DND-41 (cell line): ENCODE results near the gene ARPC2.
A peak's percentile ranks its signal among the peaks of the same experiment; 100 is the strongest.

ENCODE experiments used
- ATAC-seq: fragments of 200-7000 bp; cut with Tn5 transposase; 3 replicates; pipeline ENCODE4 v1.9.1; 2021; ENCODE audit warnings: low read depth; ENCODE audit not compliant: insufficient read depth
- DNase-seq: peaks from one replicate; pipeline ENCODE4 v3.0.0-alpha.2; 2020
- H2AFZ ChIP-seq: 2 replicates; pipeline ENCODE4 v1.6.0; 2012; ENCODE audit warnings: low read depth, low read length
- H3K27ac ChIP-seq: 2 replicates; pipeline ENCODE4 v1.5.1; 2012; ENCODE audit warnings: low read length, inconsistent platforms
- H3K27me3 ChIP-seq: fragments of 200-600 bp; sonication (generic); 2 replicates; pipeline ENCODE4 v1.6.0; 2012; ENCODE audit warnings: low read length, mild to moderate bottlenecking, inconsistent platforms; ENCODE audit not compliant: insufficient read depth, poor library complexity
- H3K36me3 ChIP-seq: 2 replicates; pipeline ENCODE4 v1.5.1; 2012; ENCODE audit warnings: low read length, inconsistent platforms; ENCODE audit not compliant: insufficient read depth
- H3K4me1 ChIP-seq: 2 replicates; pipeline ENCODE4 v1.5.1; 2012; ENCODE audit warnings: mild to moderate bottlenecking, low read length; ENCODE audit not compliant: insufficient read depth
- H3K4me2 ChIP-seq: 2 replicates; pipeline ENCODE4 v1.6.0; 2012; ENCODE audit warnings: mild to moderate bottlenecking, moderate library complexity, low read length, inconsistent platforms; ENCODE audit not compliant: insufficient read depth
- H3K4me3 ChIP-seq, 2 experiments: fragments of 200-600 bp in 1 of 2; shearing (Covaris generic) in 1 of 2; 2 replicates each; pipeline ENCODE4 v1.5.1; 2012 to 2016; ENCODE audit warnings: inconsistent platforms in 2 of 2, low read length in 2 of 2, mild to moderate bottlenecking in 2 of 2, low read depth in 1 of 2, moderate library complexity in 1 of 2
- H3K79me2 ChIP-seq: 2 replicates; pipeline ENCODE4 v1.6.0; 2012; ENCODE audit warnings: low read length, inconsistent platforms; ENCODE audit not compliant: insufficient read depth
- H3K9ac ChIP-seq: 2 replicates; pipeline ENCODE4 v1.6.0; 2012; ENCODE audit warnings: low read depth, mild to moderate bottlenecking, inconsistent platforms, low read length, moderate library complexity
- H3K9me3 ChIP-seq: 2 replicates; pipeline ENCODE4 v1.5.1; 2012; ENCODE audit warnings: low read length, moderate library complexity, mild to moderate bottlenecking, inconsistent platforms; ENCODE audit not compliant: insufficient read depth, severe bottlenecking
- H4K20me1 ChIP-seq: 2 replicates; pipeline ENCODE4 v1.6.0; 2012; ENCODE audit warnings: low read length; ENCODE audit not compliant: insufficient read depth
- EZH2 ChIP-seq: IDR thresholded peaks from 3 replicates; pipeline ENCODE4 v1.6.1; 2012; ENCODE audit warnings: borderline replicate concordance, low read depth, mild to moderate bottlenecking, moderate library complexity, low read length, inconsistent platforms; ENCODE audit not compliant: severe bottlenecking
- TF ChIP-seq, protein P1 (sequence below): IDR thresholded peaks from 2 replicates; pipeline ENCODE4 v1.5.1; 2012; ENCODE audit warnings: borderline replicate concordance, low read length, moderate library complexity, mild to moderate bottlenecking; ENCODE audit not compliant: poor library complexity, severe bottlenecking; ENCODE audit errors: extremely low read depth

The ARPC2 gene

GRCh38 chr2:218216674-218217359, at the start of gene ARPC2:
Gene ARPC2, plus strand, starts transcription at chr2:218217189. Its CDS starts 282 bp downstream, at chr2:218217471.
- peak within 1 kb of the TSS; percentile 82 for H3K27ac ChIP-seq
- no peaks in the 10 kb centered on the region for H3K27me3 ChIP-seq
- H3K9ac ChIP-seq: peak within 1 kb of the TSS; percentile 85
- DNase-seq (peak; percentile 95), ATAC-seq (peak; percentile 85)
- peak within 1 kb of the TSS; percentile 72 to 83 for H3K4me3 ChIP-seq
- TF ChIP-seq, protein P1, sequence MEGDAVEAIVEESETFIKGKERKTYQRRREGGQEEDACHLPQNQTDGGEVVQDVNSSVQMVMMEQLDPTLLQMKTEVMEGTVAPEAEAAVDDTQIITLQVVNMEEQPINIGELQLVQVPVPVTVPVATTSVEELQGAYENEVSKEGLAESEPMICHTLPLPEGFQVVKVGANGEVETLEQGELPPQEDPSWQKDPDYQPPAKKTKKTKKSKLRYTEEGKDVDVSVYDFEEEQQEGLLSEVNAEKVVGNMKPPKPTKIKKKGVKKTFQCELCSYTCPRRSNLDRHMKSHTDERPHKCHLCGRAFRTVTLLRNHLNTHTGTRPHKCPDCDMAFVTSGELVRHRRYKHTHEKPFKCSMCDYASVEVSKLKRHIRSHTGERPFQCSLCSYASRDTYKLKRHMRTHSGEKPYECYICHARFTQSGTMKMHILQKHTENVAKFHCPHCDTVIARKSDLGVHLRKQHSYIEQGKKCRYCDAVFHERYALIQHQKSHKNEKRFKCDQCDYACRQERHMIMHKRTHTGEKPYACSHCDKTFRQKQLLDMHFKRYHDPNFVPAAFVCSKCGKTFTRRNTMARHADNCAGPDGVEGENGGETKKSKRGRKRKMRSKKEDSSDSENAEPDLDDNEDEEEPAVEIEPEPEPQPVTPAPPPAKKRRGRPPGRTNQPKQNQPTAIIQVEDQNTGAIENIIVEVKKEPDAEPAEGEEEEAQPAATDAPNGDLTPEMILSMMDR: no peak
- no peak for TF ChIP-seq EZH2
- peaks cover 21% of the 10 kb centered on the region for H3K36me3 ChIP-seq
- H3K79me2 ChIP-seq: peaks cover 47% of the 10 kb centered on the region
- peak within 1 kb of the TSS; percentile 85 for H2AFZ ChIP-seq
- H3K4me1 ChIP-seq: peaks cover 46% of the 10 kb centered on the region
- peak within 1 kb of the TSS; percentile 82 for H3K4me2 ChIP-seq
- H4K20me1 ChIP-seq: peaks cover 37% of the 10 kb centered on the region
- no peaks in the 10 kb centered on the region for H3K9me3 ChIP-seq

- H4K20me1 ChIP-seq: no peaks in the 10 kb centered on the region
- H3K36me3 ChIP-seq: no peaks in the 10 kb centered on the region
- no peak overlapping the region for H3K4me3 ChIP-seq
- H3K4me2 ChIP-seq: no peak overlapping the region
- ATAC-seq (no peak), DNase-seq (no peak)
- H3K9me3 ChIP-seq: no peaks in the 10 kb centered on the region
- no peak overlapping the region for H2AFZ ChIP-seq
- H3K27me3 ChIP-seq: peaks cover 26% of the 10 kb centered on the region
- no peaks in the 10 kb centered on the region for H3K4me1 ChIP-seq
- no peak overlapping the region for H3K27ac ChIP-seq
- no peaks in the 10 kb centered on the region for H3K79me2 ChIP-seq
- no peak overlapping the region for H3K9ac ChIP-seq
- TF ChIP-seq EZH2: no peak
- TF ChIP-seq, protein P1: no peak
Observed at GRCh38 chr2:218168016-218168415, 49.0 kb upstream of the ARPC2 start.

GRCh38 chr2:218168635-218169462, 48.1 kb upstream of the ARPC2 start:
- H2AFZ ChIP-seq: no peak overlapping the region
- ATAC-seq (peak; percentile 88), DNase-seq (peak; percentile 72)
- peaks cover 26% of the 10 kb centered on the region for H3K27me3 ChIP-seq
- TF ChIP-seq EZH2: no peak
- TF ChIP-seq, protein P1: peak; percentile 80
- H3K9me3 ChIP-seq: no peaks in the 10 kb centered on the region
- H3K36me3 ChIP-seq: no peaks in the 10 kb centered on the region
- no peaks in the 10 kb centered on the region for H4K20me1 ChIP-seq
- H3K4me1 ChIP-seq: no peaks in the 10 kb centered on the region
- no peak overlapping the region for H3K27ac ChIP-seq
- no peaks in the 10 kb centered on the region for H3K79me2 ChIP-seq
- H3K4me2 ChIP-seq: no peak overlapping the region
- H3K4me3 ChIP-seq: no peak overlapping the region
- H3K9ac ChIP-seq: no peak overlapping the region
